ENCODE data around the gene XPNPEP2. TPM values are rescaled to one million over a fixed set of nuclear protein-coding genes. Genes with fewer than 3 reads are reported as not detected.

The XPNPEP2 gene
- total RNA-seq, 1 experiment from 2014 or later, result not detected

DNA sequence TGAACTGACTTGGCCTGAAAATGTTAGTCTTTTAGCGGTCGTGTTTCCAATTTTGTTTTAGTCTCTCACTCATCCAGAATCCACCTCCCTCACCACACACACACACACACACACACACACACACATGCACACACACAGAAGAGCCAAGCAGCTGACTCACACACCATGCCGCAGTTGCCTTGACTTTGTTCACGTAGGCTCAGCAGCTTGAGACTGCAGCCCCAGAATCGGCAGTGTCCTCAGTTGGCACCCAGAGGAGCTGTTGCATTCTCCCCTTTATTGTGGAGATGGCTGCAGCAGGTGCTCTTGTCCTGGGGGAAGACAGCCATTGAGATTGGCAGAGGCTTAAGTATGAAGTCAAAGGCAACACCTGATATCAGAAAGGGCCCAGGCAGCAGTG is 20.9 kb upstream of the XPNPEP2 start:
- no peaks in the 10 kb centered on the region for H3K9me2 ChIP-seq (ENCODE audit: insufficient read depth)
- H3K9me3 ChIP-seq (ENCODE audit: insufficient read depth, low read depth), result no peaks in the 10 kb centered on the region
- no peaks in the 10 kb centered on the region for H3K36me3 ChIP-seq (ENCODE audit: low read depth)
- no peak for DNase-seq
- H3K4me3 ChIP-seq, result no peak overlapping the region
- H2AFZ ChIP-seq, result no peak overlapping the region
- CTCF ChIA-PET, result no interaction called here
- no peak for TF ChIP-seq EZH2 (IDR thresholded peaks at IDR 0.05; ENCODE audit: low read depth)
- TF ChIP-seq, protein P1, sequence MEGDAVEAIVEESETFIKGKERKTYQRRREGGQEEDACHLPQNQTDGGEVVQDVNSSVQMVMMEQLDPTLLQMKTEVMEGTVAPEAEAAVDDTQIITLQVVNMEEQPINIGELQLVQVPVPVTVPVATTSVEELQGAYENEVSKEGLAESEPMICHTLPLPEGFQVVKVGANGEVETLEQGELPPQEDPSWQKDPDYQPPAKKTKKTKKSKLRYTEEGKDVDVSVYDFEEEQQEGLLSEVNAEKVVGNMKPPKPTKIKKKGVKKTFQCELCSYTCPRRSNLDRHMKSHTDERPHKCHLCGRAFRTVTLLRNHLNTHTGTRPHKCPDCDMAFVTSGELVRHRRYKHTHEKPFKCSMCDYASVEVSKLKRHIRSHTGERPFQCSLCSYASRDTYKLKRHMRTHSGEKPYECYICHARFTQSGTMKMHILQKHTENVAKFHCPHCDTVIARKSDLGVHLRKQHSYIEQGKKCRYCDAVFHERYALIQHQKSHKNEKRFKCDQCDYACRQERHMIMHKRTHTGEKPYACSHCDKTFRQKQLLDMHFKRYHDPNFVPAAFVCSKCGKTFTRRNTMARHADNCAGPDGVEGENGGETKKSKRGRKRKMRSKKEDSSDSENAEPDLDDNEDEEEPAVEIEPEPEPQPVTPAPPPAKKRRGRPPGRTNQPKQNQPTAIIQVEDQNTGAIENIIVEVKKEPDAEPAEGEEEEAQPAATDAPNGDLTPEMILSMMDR (conservative IDR thresholded peaks at IDR 0.05), result no peak
- intact Hi-C loops (cut with micrococcal nuclease; ENCODE audit: unreplicated experiment), result no loop called here
- no peaks in the 10 kb centered on the region for H4K20me1 ChIP-seq (ENCODE audit: insufficient read depth)
- no peak overlapping the region for H3K27ac ChIP-seq
- H3F3A ChIP-seq (ENCODE audit: insufficient read depth, low read depth), result no peaks in the 10 kb centered on the region
- BruUV-seq (replicated peaks), result no TSS peak
- no peaks in the 10 kb centered on the region; the same call in 1 of the 2 replicates for H3K27me3 ChIP-seq (ENCODE audit: insufficient read depth, low read depth)
- peaks cover 5% of the 10 kb centered on the region; the same call in 1 of the 2 replicates for H3K4me1 ChIP-seq (replicated peaks; ENCODE audit: insufficient read depth)
- H3K4me2 ChIP-seq, result no peak overlapping the region
- no peaks in the 10 kb centered on the region for H3K79me2 ChIP-seq (ENCODE audit: low read depth)
- POLR2A ChIA-PET (ENCODE audit: unreplicated experiment), result no interaction called here

GRCh38 chrX:129718676-129719075 is 20.1 kb upstream of the XPNPEP2 start:
- BruUV-seq (replicated peaks), result no TSS peak
- Histone ChIP-seq H2AFZ (no peak overlapping the region), H4K20me1 (ENCODE audit: insufficient read depth) (no peaks in the 10 kb centered on the region), H3F3A (ENCODE audit: insufficient read depth, low read depth) (peaks cover 4% of the 10 kb centered on the region; the same call in 1 of the 2 replicates), H3K27ac (no peak overlapping the region), H3K36me3 (ENCODE audit: low read depth) (no peaks in the 10 kb centered on the region), H3K4me2 (no peak overlapping the region), H3K27me3 (ENCODE audit: insufficient read depth, low read depth) (no peaks in the 10 kb centered on the region; the same call in 1 of the 2 replicates), H3K4me1 (replicated peaks; ENCODE audit: insufficient read depth) (0 out of 2 replicates have a peak, but pooled peaks cover 5% of the 10 kb centered on the region), H3K9me3 (ENCODE audit: insufficient read depth, low read depth) (no peaks in the 10 kb centered on the region; the same call in 1 of the 2 replicates), H3K79me2 (ENCODE audit: low read depth) (no peaks in the 10 kb centered on the region), H3K9me2 (ENCODE audit: insufficient read depth) (no peaks in the 10 kb centered on the region), H3K4me3 (no peak overlapping the region)
- POLR2A ChIA-PET (ENCODE audit: unreplicated experiment), result no interaction called here
- intact Hi-C loops (cut with micrococcal nuclease; ENCODE audit: unreplicated experiment), result no loop called here
- CTCF ChIA-PET, result no interaction called here
- no peak for TF ChIP-seq EZH2 (IDR thresholded peaks at IDR 0.05; ENCODE audit: low read depth)
- TF ChIP-seq, protein P1 (conservative IDR thresholded peaks at IDR 0.05), result no peak
- no peak for DNase-seq

DNA sequence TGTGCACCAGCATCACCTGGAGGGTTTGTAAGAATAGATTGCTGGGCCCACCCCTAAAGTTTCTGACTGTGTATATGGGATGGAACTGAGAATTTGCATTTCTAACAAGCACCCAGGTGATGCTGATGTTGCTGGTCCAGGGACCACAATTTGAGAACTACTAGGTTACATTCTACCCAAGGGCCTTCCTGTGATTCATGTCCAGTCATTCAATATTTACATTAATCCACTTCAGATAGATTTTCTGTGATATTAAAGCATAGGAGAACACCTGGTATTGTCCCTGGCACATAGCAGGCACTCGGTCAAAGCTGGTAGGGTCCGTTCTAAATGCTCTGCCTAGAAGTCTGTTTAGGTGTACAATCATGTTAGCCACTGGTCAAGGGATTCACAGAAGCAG is 19.5 kb upstream of the XPNPEP2 start:
- H3K79me2 ChIP-seq (ENCODE audit: low read depth), result no peaks in the 10 kb centered on the region
- 0 out of 2 replicates have a peak, but pooled peaks cover 4% of the 10 kb centered on the region for H3K4me1 ChIP-seq (replicated peaks; ENCODE audit: insufficient read depth)
- H3K9me2 ChIP-seq (ENCODE audit: insufficient read depth), result no peaks in the 10 kb centered on the region
- TF ChIP-seq EZH2 (IDR thresholded peaks at IDR 0.05; ENCODE audit: low read depth), result no peak
- H3K27ac ChIP-seq, result no peak overlapping the region
- ChIA-PET CTCF (no interaction called here), POLR2A (ENCODE audit: unreplicated experiment) (no interaction called here)
- no peak overlapping the region for H2AFZ ChIP-seq
- no peaks in the 10 kb centered on the region for H4K20me1 ChIP-seq (ENCODE audit: insufficient read depth)
- no peak for DNase-seq
- H3K36me3 ChIP-seq (ENCODE audit: low read depth), result no peaks in the 10 kb centered on the region
- BruUV-seq (replicated peaks), result no TSS peak
- intact Hi-C loops (cut with micrococcal nuclease; ENCODE audit: unreplicated experiment), result no loop called here
- H3K4me2 ChIP-seq, result no peak overlapping the region
- H3K27me3 ChIP-seq (ENCODE audit: insufficient read depth, low read depth), result no peaks in the 10 kb centered on the region; the same call in 1 of the 2 replicates
- no peaks in the 10 kb centered on the region; the same call in 1 of the 2 replicates for H3K9me3 ChIP-seq (ENCODE audit: insufficient read depth, low read depth)
- no peak overlapping the region for H3K4me3 ChIP-seq
- H3F3A ChIP-seq (ENCODE audit: insufficient read depth, low read depth), result peaks cover 4% of the 10 kb centered on the region; the same call in 1 of the 2 replicates
